ACC112 (cell line): ENCODE data around the gene SLX9.

Source experiments
- H2AFZ ChIP-seq: fragments of 200-600 bp; sonication (generic); one replicate; pipeline ENCODE4 v1.6.0; 2017; ENCODE audit warnings: antibody characterized with exemption, low read length; ENCODE audit not compliant: unreplicated experiment
- H3K27ac ChIP-seq: fragments of 200-600 bp; sonication (generic); 2 replicates; pipeline ENCODE4 v1.5.1; 2014; ENCODE audit warnings: low read depth, mild to moderate bottlenecking, antibody characterized with exemption, low read length, moderate library complexity
- H3K27me3 ChIP-seq: fragments of 200-600 bp; sonication (generic); 2 replicates; pipeline ENCODE4 v1.6.1; 2014; ENCODE audit warnings: mild to moderate bottlenecking, antibody characterized with exemption, low read length, moderate library complexity, mixed read lengths; ENCODE audit not compliant: insufficient read depth
- H3K36me3 ChIP-seq: fragments of 200-600 bp; sonication (generic); 2 replicates; pipeline ENCODE4 v1.6.1; 2016; ENCODE audit warnings: mild to moderate bottlenecking, antibody characterized with exemption, low read length, moderate library complexity, mixed read lengths; ENCODE audit not compliant: insufficient read depth
- H3K4me1 ChIP-seq: fragments of 200-600 bp; sonication (generic); one replicate; pipeline ENCODE4 v1.6.1; 2016; ENCODE audit warnings: low read length, mixed read lengths; ENCODE audit not compliant: insufficient read depth, unreplicated experiment, control insufficient read depth
- H3K4me3 ChIP-seq: fragments of 200-600 bp; sonication (generic); 2 replicates; pipeline ENCODE4 v1.5.1; 2014; ENCODE audit warnings: mild to moderate bottlenecking, low read depth, low read length
- H3K79me2 ChIP-seq: fragments of 200-600 bp; sonication (generic); one replicate; pipeline ENCODE4 v1.6.0; 2016; ENCODE audit warnings: low read length; ENCODE audit not compliant: control insufficient read depth, unreplicated experiment, insufficient read depth

The SLX9 gene

DNA sequence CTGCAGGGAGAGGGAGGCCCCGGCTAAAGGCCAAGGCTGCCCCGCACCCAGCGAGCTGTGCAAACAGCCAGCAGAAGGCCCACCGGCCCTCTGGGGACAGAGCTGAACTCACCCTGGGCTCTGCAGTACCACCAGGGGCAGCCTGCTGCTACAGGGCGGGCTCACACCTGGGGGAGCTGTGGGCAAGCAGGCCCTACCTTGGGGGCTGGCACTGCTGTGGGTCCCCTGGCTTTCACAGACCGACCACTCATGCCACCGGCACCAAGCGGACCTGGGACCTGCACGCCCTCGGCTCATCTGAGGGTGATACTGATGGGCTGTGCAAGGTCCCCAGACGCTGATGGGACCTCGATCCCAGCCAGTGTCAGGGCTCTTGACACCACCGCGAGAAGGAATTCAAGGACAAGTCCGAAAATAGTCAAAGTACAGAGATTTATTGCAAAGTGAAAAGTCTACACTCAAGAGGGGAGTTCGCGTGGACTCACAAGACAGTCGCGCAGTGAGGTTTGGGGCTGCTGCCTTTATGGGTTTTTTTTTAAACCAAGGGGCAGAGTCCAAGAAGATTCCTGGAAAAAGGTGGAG is 73.5 kb downstream of the SLX9 start:
- H3K79me2 ChIP-seq = no peaks in the 10 kb centered on the region
- no peaks in the 10 kb centered on the region for H3K27me3 ChIP-seq
- H3K4me1 ChIP-seq = peaks cover 27% of the 10 kb centered on the region
- H3K36me3 ChIP-seq = no peaks in the 10 kb centered on the region
- H2AFZ ChIP-seq = no peak overlapping the region
- peak overlapping the region; percentile 58 for H3K27ac ChIP-seq
- H3K4me3 ChIP-seq = no peak overlapping the region

DNA sequence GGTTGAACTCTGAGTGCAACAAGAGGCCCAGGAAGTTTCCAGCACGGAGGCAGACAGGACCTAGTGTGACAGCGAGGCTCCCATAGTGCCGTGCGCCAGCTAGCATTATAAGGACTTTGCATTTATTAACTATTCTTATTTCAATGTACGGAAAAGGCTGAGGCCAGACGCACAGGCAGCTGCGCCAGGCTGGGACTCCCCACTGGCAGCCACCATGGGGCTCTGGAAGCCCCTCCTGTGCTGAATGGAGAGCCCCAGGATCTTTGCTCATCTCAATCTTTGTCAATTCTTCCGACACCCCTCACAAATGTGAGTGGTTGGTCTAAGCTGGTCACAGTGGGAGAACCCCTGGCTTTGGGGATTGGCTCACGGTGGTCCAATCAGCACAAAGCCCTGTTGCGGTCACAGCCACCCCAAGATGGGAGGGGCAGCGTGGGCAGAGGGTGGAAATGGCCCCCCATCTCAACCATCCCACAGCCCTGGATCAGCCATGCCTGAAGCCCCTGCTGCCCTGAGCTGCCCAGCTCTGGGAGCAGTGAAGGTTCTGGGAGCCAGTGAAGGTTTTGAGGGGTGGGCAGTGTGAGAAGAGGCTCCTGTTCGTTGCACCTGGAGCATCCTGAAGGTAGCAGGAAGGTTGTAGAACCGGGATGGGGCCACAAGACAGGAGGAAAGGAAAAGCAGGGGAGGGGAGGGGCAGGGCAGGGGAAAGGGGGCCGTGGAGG is 75.1 kb downstream of the SLX9 start:
- peaks cover 27% of the 10 kb centered on the region for H3K4me1 ChIP-seq
- H3K4me3 ChIP-seq = no peak overlapping the region
- H2AFZ ChIP-seq = no peak overlapping the region
- no peaks in the 10 kb centered on the region for H3K36me3 ChIP-seq
- no peaks in the 10 kb centered on the region for H3K79me2 ChIP-seq
- H3K27ac ChIP-seq = no peak overlapping the region
- no peaks in the 10 kb centered on the region for H3K27me3 ChIP-seq

DNA sequence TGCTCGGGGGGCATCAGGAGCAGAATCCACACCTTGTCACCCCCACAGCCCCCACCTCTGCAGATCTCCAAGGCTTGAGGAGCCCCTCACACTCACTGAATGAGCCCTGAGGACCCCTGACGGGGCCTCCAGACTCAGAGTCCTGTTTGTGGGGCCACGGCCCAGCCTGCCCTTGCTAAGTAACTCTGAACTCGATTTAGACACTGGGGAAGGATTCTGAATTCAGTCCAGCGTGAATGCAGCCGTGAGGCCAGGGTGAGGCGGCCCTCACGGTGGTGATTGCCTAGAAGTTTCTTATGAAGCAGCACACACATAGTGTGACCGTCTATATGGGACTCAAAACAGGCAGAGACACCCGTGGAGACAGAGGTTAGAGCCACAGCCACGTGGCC is 75.6 kb downstream of the SLX9 start:
- Histone ChIP-seq H2AFZ (no peak overlapping the region), H3K27ac (no peak overlapping the region)

DNA sequence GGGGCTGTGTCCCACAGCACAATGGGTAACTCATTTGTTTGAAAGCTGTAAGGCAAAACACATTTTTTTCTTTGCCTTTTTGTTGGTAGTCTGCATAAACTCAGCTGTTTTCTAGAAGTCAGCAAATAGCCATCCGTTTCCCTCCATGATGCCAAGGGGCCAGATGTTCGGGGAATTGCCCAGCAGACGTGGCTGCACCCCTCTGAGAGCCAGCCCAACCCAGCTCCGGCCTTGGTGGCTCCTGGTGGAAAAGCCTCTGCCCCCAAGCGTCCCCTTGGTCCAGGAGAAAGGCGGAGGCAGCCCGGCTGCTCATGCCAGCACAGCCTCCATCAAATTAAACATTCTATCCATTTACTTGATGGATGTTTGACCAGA is 76.2 kb downstream of the SLX9 start:
- H2AFZ ChIP-seq = no peak overlapping the region
- no peaks in the 10 kb centered on the region for H3K27me3 ChIP-seq

More for the DNA sequence above, 75.6 kb downstream of the SLX9 start:
- H3K4me3 ChIP-seq = no peak overlapping the region
- H3K27me3 ChIP-seq = no peaks in the 10 kb centered on the region
- H3K79me2 ChIP-seq = no peaks in the 10 kb centered on the region
- H3K4me1 ChIP-seq = peaks cover 27% of the 10 kb centered on the region
- no peaks in the 10 kb centered on the region for H3K36me3 ChIP-seq

DNA sequence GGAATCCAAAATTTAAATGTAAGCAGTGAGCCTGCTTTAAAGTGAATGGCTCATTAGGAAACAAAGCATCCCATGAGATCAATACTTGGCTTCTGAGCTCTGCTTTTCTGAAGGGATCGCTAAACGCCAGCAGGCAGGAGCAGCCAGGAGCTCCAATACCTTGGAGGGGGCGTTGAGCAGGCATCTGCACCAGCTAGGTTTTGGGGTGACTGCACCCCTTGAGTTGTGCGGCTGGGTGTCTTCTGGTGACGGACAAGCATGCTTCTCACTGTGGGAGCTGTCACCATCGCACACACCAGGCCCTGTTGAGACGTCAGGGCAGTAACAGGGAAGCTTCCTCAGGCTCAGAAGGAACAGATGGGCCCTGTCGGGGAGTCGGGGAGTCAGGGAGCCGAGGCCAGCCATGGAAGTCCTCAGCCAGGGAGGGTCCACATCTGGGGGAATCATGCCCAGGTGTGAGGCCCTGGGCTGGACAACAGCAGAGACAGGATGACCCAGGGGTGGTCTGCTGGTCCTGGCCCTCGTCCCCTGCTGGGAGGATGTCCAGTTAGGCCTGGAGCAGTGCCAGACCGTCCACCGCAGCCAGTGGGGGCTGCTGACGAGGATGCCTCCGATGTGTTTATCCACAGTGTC is 76.7 kb downstream of the SLX9 start:
- H3K27ac ChIP-seq = no peak overlapping the region
- H2AFZ ChIP-seq = no peak overlapping the region
- H3K4me3 ChIP-seq = no peak overlapping the region
- peaks cover 27% of the 10 kb centered on the region for H3K4me1 ChIP-seq
- no peaks in the 10 kb centered on the region for H3K27me3 ChIP-seq
- no peaks in the 10 kb centered on the region for H3K36me3 ChIP-seq
- H3K79me2 ChIP-seq = no peaks in the 10 kb centered on the region

More for the DNA sequence above, 76.2 kb downstream of the SLX9 start:
- H3K27ac ChIP-seq = no peak overlapping the region
- peaks cover 27% of the 10 kb centered on the region for H3K4me1 ChIP-seq
- no peaks in the 10 kb centered on the region for H3K79me2 ChIP-seq
- H3K4me3 ChIP-seq = no peak overlapping the region
- no peaks in the 10 kb centered on the region for H3K36me3 ChIP-seq

DNA sequence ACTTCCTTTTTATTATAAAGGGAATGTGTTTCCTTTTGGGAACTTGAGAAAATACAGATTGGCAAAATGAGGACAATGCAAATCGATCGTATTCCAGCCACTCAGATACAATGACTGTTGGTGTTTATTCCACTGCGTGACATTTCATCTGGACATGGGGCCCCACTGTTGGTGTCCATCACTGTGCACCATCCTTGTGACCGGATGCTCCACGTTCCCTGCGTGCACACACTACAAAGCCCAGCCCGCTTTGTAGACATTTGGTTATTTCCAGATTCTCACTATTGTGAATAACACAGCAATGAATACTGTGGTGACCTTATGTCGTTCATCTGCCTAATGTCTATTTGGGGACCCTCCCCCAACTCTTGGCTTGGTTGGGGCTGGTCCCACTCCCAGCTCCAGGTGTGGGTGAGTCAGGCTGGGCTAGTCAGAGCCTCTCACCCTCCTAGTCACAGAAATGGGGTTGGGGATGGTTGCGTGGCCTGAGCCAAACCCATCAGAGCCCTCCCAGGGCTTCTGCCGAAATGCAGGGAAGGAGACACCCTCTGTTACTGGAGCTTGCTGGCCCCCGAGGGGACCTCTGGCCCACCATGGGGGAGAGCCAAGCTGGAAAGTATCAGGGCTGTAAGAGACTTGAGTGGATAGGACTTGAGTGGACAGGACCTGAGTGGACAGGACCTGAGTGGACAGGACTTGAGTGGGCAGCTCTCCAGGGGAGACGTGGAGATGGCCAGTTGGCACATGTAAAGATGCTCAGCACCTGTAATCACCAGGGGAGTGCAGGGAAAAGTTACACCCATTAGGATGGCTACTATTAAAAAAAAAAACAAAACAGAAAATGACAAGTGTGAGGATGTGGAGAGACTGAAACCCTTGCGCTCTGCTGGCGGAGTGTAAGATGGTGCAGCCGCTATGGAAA is 77.5 kb downstream of the SLX9 start:
- Histone ChIP-seq H3K79me2 (no peaks in the 10 kb centered on the region), H3K4me1 (peaks cover 19% of the 10 kb centered on the region), H2AFZ (no peak overlapping the region), H3K27ac (no peak overlapping the region), H3K27me3 (no peaks in the 10 kb centered on the region), H3K36me3 (no peaks in the 10 kb centered on the region), H3K4me3 (no peak overlapping the region; the same call in 1 of the 2 replicates)

DNA sequence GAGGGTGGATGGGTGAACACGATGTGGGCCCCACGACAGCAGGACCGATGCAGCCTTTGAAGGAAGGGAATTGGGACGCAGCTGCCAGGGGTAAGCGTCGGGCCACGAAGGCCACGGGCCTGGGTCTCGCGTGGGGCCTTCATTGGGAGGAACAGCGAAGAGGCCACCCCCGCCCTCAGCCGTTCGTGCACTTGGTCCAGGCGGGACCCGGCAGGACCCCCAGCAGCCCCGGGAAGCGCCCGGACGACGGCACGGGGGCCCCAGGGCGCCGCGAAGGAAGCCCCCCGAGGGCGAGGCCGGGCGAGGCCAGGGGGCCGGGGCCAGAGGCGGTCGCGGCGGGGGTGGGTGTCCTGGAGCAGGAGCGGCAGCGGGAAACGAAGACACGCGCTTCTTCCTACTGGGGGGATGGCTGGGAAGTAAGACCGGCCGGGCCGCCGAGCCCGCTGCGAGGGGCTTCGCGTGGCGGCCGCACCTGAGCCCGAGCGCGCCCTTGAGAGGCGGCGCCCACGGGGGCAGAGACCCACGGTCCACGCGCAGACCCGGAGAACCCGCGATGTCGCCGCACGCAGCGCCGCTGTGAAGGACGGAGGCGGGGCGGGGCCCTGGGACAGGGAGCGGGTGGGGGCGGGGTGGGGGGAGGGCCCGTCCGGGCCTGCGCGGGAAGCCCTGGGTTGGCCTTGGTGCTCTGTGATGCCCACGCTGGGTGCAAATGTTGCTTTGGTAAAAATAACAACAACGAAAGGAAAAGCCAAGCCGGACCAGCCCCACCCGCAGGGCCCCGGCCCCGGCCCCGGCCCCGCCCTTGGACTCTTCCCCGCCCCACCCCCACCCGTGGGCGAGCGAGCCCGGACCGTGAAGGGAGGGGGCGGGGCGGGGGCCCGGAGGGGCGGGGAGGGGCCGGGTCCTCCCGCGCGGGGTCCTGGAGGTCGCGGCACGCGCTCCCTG is 78.6 kb downstream of the SLX9 start:
- Histone ChIP-seq H3K27me3 (no peaks in the 10 kb centered on the region), H3K4me3 (peak overlapping the region; percentile 80), H3K36me3 (no peaks in the 10 kb centered on the region), H2AFZ (peak overlapping the region; percentile 89), H3K4me1 (peaks cover 8% of the 10 kb centered on the region), H3K27ac (no peak overlapping the region), H3K79me2 (no peaks in the 10 kb centered on the region)

DNA sequence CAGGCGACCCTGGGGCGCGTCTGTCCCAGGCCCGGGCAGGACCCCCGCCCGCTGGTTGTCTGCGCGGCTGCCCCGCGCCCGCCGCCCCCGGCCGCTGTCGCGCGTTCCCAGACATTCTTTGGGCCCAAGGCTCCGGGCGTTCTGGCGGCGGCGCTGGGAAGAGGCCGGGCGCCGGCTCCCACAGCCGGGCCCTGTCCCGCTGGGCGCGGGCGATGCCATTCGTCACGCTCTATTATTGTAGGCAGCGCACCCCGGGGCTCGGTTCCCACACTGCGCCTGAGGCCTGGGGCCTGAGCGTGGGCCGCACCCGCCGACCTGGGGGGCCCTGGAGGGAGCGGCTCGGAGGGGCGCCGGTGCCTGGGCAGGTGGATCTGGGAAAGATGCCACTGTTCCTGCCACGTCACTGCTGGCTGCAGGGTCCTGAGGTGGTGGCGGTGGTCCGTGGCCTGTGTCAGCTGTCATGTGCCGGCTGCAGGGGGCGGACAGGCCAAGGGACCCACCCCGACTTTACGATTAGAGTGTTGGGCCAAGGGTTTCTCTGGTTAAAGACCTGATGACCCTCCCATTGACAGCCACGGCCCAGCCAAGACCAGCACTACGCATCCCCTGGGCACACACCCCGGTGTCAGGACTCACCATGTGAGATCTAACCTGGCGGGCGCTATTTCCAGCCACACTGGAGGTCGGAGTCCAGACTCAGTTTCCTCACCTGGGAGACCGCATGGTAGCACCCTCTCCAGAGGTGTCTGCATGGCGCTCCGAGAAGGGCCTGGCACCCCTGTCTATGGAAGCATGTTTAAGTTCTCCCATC is 79.5 kb downstream of the SLX9 start:
- Histone ChIP-seq H3K79me2 (no peaks in the 10 kb centered on the region), H2AFZ (peak overlapping the region; percentile 25), H3K4me3 (0 out of 2 replicates have a peak overlapping the region, but pooled peaks have one; percentile 80), H3K27ac (no peak overlapping the region), H3K4me1 (peaks cover 4% of the 10 kb centered on the region), H3K27me3 (no peaks in the 10 kb centered on the region), H3K36me3 (no peaks in the 10 kb centered on the region)

DNA sequence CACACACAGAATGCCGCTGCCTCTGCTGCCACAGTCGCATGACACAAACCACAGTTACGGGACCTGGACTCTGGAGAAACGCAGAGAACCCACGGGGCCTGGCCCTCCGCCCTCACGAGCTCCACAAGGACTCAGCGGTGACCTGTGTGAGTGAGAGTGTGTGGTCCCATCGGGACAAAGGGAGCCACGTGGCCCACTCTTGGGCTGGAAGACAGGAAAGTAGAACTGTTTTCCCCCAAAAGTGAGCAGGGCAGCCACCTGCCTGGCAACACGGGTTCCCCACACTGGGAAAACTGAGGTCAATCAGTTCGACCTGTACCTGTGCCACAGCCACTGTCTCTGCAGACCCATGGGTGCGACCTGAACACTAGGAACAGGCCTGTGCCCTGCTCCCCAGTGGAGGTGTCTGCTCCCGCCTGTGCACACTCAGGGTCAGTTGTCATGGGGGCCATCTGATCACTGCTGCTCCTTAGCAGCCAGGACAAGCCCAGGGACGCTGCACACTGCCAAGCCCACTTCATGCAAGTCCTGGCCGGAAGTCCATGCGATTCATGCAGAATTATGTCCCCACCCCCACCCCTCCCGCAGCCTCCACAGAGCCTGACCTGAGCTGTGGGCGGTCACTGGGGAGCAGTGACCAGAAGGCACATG is 80.2 kb downstream of the SLX9 start:
- H2AFZ ChIP-seq = no peak overlapping the region
- no peaks in the 10 kb centered on the region for H3K27me3 ChIP-seq
- H3K4me1 ChIP-seq = no peaks in the 10 kb centered on the region
- H3K36me3 ChIP-seq = no peaks in the 10 kb centered on the region
- H3K4me3 ChIP-seq = no peak overlapping the region
- H3K79me2 ChIP-seq = no peaks in the 10 kb centered on the region
- H3K27ac ChIP-seq = no peak overlapping the region
